IMR-90 (cell line): ENCODE data around the gene GNL2.

Source experiments
- BHLHE40 ChIP-seq: fragments of 150-350 bp; IDR thresholded peaks from 2 replicates; pipeline ENCODE4 v1.6.1; 2016; ENCODE audit warnings: mild to moderate bottlenecking, low read depth, low read length
- CEBPB ChIP-seq: IDR thresholded peaks from 2 replicates; pipeline ENCODE4 v1.6.1; 2012; ENCODE audit warnings: low read depth, low read length, improper control_type of control experiment
- FOS ChIP-seq: fragments of 150-350 bp; IDR thresholded peaks from 2 replicates; pipeline ENCODE4 v1.6.1; 2016; ENCODE audit warnings: low read depth, low read length
- MAZ ChIP-seq: IDR thresholded peaks from 2 replicates; pipeline ENCODE4 v1.6.1; 2012; ENCODE audit warnings: low read depth, mild to moderate bottlenecking, low read length, improper control_type of control experiment, moderate library complexity, borderline replicate concordance
- MXI1 ChIP-seq: IDR thresholded peaks from 2 replicates; pipeline ENCODE4 v1.6.1; 2012; ENCODE audit warnings: low read depth, mild to moderate bottlenecking, low read length, moderate library complexity, borderline replicate concordance
- POLR2A ChIP-seq: IDR thresholded peaks from 2 replicates; pipeline ENCODE4 v1.6.1; 2012; ENCODE audit warnings: mild to moderate bottlenecking, low read depth, low read length
- RAD21 ChIP-seq: IDR thresholded peaks from 2 replicates; pipeline ENCODE4 v1.6.1; 2012; ENCODE audit warnings: low read length, improper control_type of control experiment
- RCOR1 ChIP-seq: IDR thresholded peaks from 2 replicates; pipeline ENCODE4 v1.6.1; 2012; ENCODE audit warnings: mild to moderate bottlenecking, low read length, improper control_type of control experiment; ENCODE audit not compliant: insufficient replicate concordance
- RFX5 ChIP-seq: IDR thresholded peaks from 2 replicates; pipeline ENCODE4 v1.8.0; 2012; ENCODE audit warnings: low read depth, mild to moderate bottlenecking, low read length, moderate library complexity
- SMC3 ChIP-seq: fragments of 150-350 bp; IDR thresholded peaks from 2 replicates; pipeline ENCODE4 v1.6.1; 2016; ENCODE audit warnings: low read depth, mild to moderate bottlenecking, antibody characterized with exemption, low read length, moderate library complexity
- TF ChIP-seq, protein P1 (sequence below): conservative IDR thresholded peaks from 2 replicates; pipeline ENCODE4 v1.5.1; 2012; ENCODE audit warnings: mild to moderate bottlenecking, low read depth, low read length, improper control_type of control experiment
- TF ChIP-seq, protein P2 (sequence below): fragments of 150-350 bp; IDR thresholded peaks from 2 replicates; pipeline ENCODE4 v1.6.1; 2017; ENCODE audit warnings: mild to moderate bottlenecking, antibody characterized with exemption, low read length, low read depth
- TF ChIP-seq, protein P3 (sequence below): fragments of 150-350 bp; IDR thresholded peaks from 2 replicates; pipeline ENCODE4 v1.6.1; 2016; ENCODE audit warnings: low read depth, mild to moderate bottlenecking, low read length, moderate library complexity, borderline replicate concordance

DNA sequence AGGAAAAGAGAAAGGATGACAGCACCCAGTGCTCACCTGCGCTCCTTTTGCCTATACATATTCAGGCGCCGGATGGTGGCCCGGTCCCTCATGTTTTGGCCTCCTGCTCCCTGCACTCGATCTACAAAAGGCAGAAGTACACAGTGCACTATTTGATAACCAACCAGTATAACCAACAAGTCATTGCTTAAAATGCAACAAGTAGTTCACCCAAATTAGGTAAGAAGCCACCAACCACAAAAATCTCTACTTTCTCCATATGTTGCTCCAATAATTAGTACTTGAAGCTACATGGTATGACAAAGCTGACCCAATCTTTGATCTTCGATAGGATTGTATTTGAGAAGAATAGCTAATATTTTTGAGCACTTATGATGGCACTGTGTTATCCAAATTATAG, 2.0 kb downstream of the GNL2 start:
- TF ChIP-seq, protein P1, sequence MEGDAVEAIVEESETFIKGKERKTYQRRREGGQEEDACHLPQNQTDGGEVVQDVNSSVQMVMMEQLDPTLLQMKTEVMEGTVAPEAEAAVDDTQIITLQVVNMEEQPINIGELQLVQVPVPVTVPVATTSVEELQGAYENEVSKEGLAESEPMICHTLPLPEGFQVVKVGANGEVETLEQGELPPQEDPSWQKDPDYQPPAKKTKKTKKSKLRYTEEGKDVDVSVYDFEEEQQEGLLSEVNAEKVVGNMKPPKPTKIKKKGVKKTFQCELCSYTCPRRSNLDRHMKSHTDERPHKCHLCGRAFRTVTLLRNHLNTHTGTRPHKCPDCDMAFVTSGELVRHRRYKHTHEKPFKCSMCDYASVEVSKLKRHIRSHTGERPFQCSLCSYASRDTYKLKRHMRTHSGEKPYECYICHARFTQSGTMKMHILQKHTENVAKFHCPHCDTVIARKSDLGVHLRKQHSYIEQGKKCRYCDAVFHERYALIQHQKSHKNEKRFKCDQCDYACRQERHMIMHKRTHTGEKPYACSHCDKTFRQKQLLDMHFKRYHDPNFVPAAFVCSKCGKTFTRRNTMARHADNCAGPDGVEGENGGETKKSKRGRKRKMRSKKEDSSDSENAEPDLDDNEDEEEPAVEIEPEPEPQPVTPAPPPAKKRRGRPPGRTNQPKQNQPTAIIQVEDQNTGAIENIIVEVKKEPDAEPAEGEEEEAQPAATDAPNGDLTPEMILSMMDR: no peak
- TF ChIP-seq MXI1: no peak
- TF ChIP-seq SMC3: no peak
- TF ChIP-seq BHLHE40: no peak
- no peak for TF ChIP-seq POLR2A
- no peak for TF ChIP-seq RCOR1
- TF ChIP-seq, protein P2, sequence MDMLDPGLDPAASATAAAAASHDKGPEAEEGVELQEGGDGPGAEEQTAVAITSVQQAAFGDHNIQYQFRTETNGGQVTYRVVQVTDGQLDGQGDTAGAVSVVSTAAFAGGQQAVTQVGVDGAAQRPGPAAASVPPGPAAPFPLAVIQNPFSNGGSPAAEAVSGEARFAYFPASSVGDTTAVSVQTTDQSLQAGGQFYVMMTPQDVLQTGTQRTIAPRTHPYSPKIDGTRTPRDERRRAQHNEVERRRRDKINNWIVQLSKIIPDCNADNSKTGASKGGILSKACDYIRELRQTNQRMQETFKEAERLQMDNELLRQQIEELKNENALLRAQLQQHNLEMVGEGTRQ: no peak
- TF ChIP-seq RAD21: no peak
- TF ChIP-seq MAZ: no peak
- TF ChIP-seq RFX5: no peak
- no peak for TF ChIP-seq CEBPB
- no peak for TF ChIP-seq FOS
- TF ChIP-seq, protein P3, sequence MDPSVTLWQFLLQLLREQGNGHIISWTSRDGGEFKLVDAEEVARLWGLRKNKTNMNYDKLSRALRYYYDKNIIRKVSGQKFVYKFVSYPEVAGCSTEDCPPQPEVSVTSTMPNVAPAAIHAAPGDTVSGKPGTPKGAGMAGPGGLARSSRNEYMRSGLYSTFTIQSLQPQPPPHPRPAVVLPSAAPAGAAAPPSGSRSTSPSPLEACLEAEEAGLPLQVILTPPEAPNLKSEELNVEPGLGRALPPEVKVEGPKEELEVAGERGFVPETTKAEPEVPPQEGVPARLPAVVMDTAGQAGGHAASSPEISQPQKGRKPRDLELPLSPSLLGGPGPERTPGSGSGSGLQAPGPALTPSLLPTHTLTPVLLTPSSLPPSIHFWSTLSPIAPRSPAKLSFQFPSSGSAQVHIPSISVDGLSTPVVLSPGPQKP: no peak
